ENCODE measurements around the gene BOD1L1.

DNA sequence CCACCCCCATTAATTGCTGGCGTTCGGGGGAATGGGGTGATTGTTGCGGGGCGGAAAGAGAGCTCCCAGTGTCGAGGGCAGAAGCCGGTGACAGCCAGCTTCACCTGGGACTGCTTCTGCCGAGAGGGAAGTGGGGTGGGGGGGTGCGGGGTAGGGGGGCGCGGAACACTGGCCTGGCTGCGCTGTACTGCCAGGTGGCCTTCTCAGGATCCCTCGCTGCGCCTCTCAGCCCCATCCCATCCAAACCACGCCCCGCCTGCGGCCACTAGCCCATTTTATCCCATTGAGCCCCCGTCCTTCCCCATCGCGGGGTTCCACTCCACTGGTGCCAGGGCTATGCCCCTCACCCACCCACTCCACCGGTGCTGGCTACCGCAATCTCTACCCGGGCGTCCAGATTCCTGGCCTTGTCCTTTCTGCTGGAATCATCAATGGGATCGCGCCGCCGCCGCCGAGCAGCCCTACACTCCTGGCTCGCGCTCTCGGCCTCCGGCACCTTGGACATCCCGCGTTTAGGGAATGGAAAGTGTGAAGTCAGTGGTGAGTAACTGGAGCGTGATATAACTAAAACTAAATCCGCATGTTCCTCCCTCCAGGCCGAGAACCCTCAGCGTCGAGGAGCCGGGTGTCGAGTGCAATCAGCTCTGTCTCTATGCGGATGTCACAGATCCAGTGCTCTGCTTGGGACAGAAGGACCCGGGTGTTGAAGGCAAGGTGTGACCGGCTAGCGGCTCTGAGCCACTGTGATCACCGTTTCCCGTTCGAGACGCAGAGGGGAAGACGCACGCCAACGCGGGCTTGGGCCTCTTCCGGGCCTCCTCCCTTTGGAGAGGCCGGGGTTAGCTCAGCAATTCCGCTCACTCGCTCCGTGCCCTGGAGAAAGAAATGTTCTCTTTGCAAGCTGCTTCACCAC is 103.7 kb downstream of the BOD1L1 start:
- TF ChIP-seq, protein P1, sequence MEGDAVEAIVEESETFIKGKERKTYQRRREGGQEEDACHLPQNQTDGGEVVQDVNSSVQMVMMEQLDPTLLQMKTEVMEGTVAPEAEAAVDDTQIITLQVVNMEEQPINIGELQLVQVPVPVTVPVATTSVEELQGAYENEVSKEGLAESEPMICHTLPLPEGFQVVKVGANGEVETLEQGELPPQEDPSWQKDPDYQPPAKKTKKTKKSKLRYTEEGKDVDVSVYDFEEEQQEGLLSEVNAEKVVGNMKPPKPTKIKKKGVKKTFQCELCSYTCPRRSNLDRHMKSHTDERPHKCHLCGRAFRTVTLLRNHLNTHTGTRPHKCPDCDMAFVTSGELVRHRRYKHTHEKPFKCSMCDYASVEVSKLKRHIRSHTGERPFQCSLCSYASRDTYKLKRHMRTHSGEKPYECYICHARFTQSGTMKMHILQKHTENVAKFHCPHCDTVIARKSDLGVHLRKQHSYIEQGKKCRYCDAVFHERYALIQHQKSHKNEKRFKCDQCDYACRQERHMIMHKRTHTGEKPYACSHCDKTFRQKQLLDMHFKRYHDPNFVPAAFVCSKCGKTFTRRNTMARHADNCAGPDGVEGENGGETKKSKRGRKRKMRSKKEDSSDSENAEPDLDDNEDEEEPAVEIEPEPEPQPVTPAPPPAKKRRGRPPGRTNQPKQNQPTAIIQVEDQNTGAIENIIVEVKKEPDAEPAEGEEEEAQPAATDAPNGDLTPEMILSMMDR (conservative IDR thresholded peaks at IDR 0.05; ENCODE audit: low read depth in 2 of 2) = no peak
- TF ChIP-seq POLR2AphosphoS5 (IDR thresholded peaks at IDR 0.05; ENCODE audit: low read depth) = no peak
- TF ChIP-seq EZH2phosphoT487 (IDR thresholded peaks at IDR 0.05; ENCODE audit: unreplicated experiment) = peak; percentile 65
- TF ChIP-seq EZH2 (IDR thresholded peaks at IDR 0.05; ENCODE audit: low read depth, unreplicated experiment) = peak; percentile 95
- TF ChIP-seq NANOG (IDR thresholded peaks at IDR 0.05; ENCODE audit: borderline replicate concordance) = no peak
- no peak for TF ChIP-seq JUNB (IDR thresholded peaks at IDR 0.05; ENCODE audit: unreplicated experiment)
- TF ChIP-seq, protein P2, sequence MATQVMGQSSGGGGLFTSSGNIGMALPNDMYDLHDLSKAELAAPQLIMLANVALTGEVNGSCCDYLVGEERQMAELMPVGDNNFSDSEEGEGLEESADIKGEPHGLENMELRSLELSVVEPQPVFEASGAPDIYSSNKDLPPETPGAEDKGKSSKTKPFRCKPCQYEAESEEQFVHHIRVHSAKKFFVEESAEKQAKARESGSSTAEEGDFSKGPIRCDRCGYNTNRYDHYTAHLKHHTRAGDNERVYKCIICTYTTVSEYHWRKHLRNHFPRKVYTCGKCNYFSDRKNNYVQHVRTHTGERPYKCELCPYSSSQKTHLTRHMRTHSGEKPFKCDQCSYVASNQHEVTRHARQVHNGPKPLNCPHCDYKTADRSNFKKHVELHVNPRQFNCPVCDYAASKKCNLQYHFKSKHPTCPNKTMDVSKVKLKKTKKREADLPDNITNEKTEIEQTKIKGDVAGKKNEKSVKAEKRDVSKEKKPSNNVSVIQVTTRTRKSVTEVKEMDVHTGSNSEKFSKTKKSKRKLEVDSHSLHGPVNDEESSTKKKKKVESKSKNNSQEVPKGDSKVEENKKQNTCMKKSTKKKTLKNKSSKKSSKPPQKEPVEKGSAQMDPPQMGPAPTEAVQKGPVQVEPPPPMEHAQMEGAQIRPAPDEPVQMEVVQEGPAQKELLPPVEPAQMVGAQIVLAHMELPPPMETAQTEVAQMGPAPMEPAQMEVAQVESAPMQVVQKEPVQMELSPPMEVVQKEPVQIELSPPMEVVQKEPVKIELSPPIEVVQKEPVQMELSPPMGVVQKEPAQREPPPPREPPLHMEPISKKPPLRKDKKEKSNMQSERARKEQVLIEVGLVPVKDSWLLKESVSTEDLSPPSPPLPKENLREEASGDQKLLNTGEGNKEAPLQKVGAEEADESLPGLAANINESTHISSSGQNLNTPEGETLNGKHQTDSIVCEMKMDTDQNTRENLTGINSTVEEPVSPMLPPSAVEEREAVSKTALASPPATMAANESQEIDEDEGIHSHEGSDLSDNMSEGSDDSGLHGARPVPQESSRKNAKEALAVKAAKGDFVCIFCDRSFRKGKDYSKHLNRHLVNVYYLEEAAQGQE (IDR thresholded peaks at IDR 0.05; ENCODE audit: unreplicated experiment) = no peak
- TF ChIP-seq, protein P3, sequence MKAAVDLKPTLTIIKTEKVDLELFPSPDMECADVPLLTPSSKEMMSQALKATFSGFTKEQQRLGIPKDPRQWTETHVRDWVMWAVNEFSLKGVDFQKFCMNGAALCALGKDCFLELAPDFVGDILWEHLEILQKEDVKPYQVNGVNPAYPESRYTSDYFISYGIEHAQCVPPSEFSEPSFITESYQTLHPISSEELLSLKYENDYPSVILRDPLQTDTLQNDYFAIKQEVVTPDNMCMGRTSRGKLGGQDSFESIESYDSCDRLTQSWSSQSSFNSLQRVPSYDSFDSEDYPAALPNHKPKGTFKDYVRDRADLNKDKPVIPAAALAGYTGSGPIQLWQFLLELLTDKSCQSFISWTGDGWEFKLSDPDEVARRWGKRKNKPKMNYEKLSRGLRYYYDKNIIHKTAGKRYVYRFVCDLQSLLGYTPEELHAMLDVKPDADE (IDR thresholded peaks at IDR 0.05) = no peak
- TF ChIP-seq ZNF331 (CRISPR knock-in tag; IDR thresholded peaks at IDR 0.05; ENCODE audit: low read depth) = no peak
- no peak for TF ChIP-seq ZNF114 (CRISPR knock-in tag; IDR thresholded peaks at IDR 0.05)
